Epidermal melanocyte (primary cell): ENCODE results near the gene WEE2.

Source experiments
- DNase-seq: peaks from one replicate; pipeline ENCODE4 v3.0.0; 2011; ENCODE audit warnings: low spot score; ENCODE audit not compliant: insufficient read length

WEE2 gene

GRCh38 chr7:141708351-141708750 is at the start of gene WEE2:
Gene WEE2 (plus strand): TSS chr7:141708353. CDS start chr7:141708759, 406 bp downstream.
- DNase-seq = no peak

- DNase-seq = no peak
Measured at GRCh38 chr7:141659501-141659900, 48.7 kb upstream of the WEE2 start.

GRCh38 chr7:141660259-141660658 is 47.9 kb upstream of the WEE2 start:
- no peak for DNase-seq

- no peak for DNase-seq
Measured at GRCh38 chr7:141663081-141663849, 44.9 kb upstream of the WEE2 start.

- DNase-seq = no peak
Measured at GRCh38 chr7:141664450-141664849, 43.7 kb upstream of the WEE2 start.

- no peak for DNase-seq
Measured at GRCh38 chr7:141665208-141666035, 42.7 kb upstream of the WEE2 start.

- no peak for DNase-seq
Measured at GRCh38 chr7:141666071-141666470, 42.1 kb upstream of the WEE2 start.

GRCh38 chr7:141668853-141669252 is 39.3 kb upstream of the WEE2 start:
- DNase-seq = no peak

GRCh38 chr7:141671705-141672496 is 36.3 kb upstream of the WEE2 start:
- no peak for DNase-seq

GRCh38 chr7:141673346-141673745 is 34.8 kb upstream of the WEE2 start:
- DNase-seq = no peak

GRCh38 chr7:141674171-141674671 is 33.9 kb upstream of the WEE2 start:
- no peak for DNase-seq

- no peak for DNase-seq
Measured at GRCh38 chr7:141674702-141675101, 33.5 kb upstream of the WEE2 start.

- DNase-seq = no peak
Measured at GRCh38 chr7:141675436-141676215, 32.5 kb upstream of the WEE2 start.

- DNase-seq = no peak
Measured at GRCh38 chr7:141676618-141677017, 31.5 kb upstream of the WEE2 start.

GRCh38 chr7:141679014-141679413 is 29.1 kb upstream of the WEE2 start:
- no peak for DNase-seq

GRCh38 chr7:141685285-141686023 is 22.7 kb upstream of the WEE2 start:
- no peak for DNase-seq

- DNase-seq = no peak
Measured at GRCh38 chr7:141686074-141686473, 22.1 kb upstream of the WEE2 start.

GRCh38 chr7:141686670-141687069 is 21.5 kb upstream of the WEE2 start:
- DNase-seq = no peak

- no peak for DNase-seq
Measured at GRCh38 chr7:141688043-141688442, 20.1 kb upstream of the WEE2 start.
